Retinal pigment epithelial cell (primary cell): Measurements from ENCODE around the gene CACNA1C.

Experiments
- DNase-seq: peaks from one replicate; pipeline ENCODE4 v3.0.0-alpha.2; 2010; ENCODE audit warnings: low read depth
- H3K4me3 ChIP-seq: 2 replicates; pipeline ENCODE4 v1.5.1; 2011; ENCODE audit warnings: mild to moderate bottlenecking, low read length, control low read depth, moderate library complexity
- TF ChIP-seq, protein P1 (sequence below): conservative IDR thresholded peaks from 2 replicates; pipeline ENCODE4 v1.5.1; 2011; ENCODE audit warnings: low read depth, low read length, control low read depth, inconsistent platforms

The CACNA1C gene

GRCh38 chr12:2311020-2311778, 258.4 kb downstream of the CACNA1C start:
- TF ChIP-seq, protein P1, sequence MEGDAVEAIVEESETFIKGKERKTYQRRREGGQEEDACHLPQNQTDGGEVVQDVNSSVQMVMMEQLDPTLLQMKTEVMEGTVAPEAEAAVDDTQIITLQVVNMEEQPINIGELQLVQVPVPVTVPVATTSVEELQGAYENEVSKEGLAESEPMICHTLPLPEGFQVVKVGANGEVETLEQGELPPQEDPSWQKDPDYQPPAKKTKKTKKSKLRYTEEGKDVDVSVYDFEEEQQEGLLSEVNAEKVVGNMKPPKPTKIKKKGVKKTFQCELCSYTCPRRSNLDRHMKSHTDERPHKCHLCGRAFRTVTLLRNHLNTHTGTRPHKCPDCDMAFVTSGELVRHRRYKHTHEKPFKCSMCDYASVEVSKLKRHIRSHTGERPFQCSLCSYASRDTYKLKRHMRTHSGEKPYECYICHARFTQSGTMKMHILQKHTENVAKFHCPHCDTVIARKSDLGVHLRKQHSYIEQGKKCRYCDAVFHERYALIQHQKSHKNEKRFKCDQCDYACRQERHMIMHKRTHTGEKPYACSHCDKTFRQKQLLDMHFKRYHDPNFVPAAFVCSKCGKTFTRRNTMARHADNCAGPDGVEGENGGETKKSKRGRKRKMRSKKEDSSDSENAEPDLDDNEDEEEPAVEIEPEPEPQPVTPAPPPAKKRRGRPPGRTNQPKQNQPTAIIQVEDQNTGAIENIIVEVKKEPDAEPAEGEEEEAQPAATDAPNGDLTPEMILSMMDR, result no peak
- no peak for DNase-seq
- no peak overlapping the region for H3K4me3 ChIP-seq

GRCh38 chr12:2312175-2312574, 259.4 kb downstream of the CACNA1C start:
- no peak for DNase-seq
- no peak overlapping the region for H3K4me3 ChIP-seq
- TF ChIP-seq, protein P1, result no peak

DNA sequence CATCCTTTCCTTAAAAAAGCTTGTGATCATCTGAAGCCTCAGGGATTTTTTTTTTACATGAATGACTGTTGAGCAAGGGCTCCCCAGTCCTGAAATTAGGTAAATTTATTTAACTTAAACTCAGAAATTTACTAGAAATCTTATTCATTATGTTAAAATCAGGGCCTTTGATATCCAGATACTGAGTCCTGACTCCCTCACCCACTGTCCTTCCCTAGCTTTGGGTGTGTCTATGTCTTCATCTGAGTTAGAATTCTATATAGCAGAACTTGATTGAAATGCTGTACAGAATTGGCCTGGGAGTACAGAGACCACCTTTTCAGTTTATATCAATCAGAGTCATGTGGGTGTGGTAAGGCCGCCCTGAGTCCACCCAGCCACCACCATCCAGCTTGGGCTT, 260.0 kb downstream of the CACNA1C start:
- no peak overlapping the region for H3K4me3 ChIP-seq
- no peak for DNase-seq
- TF ChIP-seq, protein P1, result no peak

DNA sequence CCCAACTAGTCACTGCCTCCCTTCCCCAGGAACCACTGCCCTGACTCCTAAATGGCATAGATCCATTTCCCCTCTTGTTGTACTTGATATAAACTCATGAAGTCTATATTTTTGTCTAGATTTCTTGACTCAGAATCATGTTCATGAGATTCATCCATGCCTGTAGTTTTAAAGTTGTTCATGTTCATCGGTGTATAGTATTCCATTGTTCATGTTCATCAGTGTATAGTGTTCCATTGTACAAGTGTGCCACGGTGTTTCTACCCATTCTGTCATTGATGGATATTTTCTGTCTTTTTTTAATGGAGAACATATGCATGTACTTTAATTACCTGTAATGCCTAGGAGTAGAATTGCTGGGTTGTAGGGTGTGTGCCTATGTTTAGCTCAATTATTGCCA, 261.7 kb downstream of the CACNA1C start:
- no peak overlapping the region for H3K4me3 ChIP-seq
- TF ChIP-seq, protein P1, result no peak
- DNase-seq, result no peak

GRCh38 chr12:2317772-2318171, 265.0 kb downstream of the CACNA1C start:
- H3K4me3 ChIP-seq, result no peak overlapping the region
- TF ChIP-seq, protein P1, result peak; percentile 35
- DNase-seq, result no peak

DNA sequence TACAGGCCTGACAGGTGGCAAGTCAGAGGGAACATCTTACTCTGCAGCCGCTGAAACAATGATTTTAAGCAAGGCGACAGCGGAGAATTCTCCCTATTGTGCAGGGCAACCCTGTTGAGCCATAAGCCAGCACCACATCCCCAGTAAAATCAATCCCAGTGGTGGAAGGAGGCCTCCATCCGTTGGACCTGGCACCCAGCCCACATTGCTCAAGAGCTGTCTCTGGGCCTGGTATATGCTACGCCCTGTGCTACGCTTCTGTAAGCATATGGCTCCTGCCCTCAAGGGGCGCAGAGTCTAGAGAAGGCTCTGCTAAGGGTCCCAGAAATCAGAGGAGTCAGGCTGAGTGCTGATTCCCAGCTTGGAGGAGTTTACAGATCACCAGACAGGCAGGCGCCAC, 265.5 kb downstream of the CACNA1C start:
- H3K4me3 ChIP-seq, result no peak overlapping the region
- DNase-seq, result no peak
- TF ChIP-seq, protein P1, result no peak

GRCh38 chr12:2319136-2319535, 266.3 kb downstream of the CACNA1C start:
- TF ChIP-seq, protein P1, result no peak

More at GRCh38 chr12:2319136-2319535, 266.3 kb downstream of the CACNA1C start:
- H3K4me3 ChIP-seq, result no peak overlapping the region
- no peak for DNase-seq
